GM18505 (cell line): ENCODE measurements around the gene S100G.

ENCODE experiments used
- ATAC-seq: cut with Tn5 transposase; IDR thresholded peaks from one replicate; pipeline ENCODE4 v1.9.1; 2021; ENCODE audit not compliant: unreplicated experiment
- POLR2A ChIP-seq: IDR thresholded peaks from 4 replicates; pipeline ENCODE4 v1.6.1; 2011; ENCODE audit warnings: borderline replicate concordance; ENCODE audit not compliant: insufficient read depth, insufficient read length; ENCODE audit errors: extremely low read depth

S100G gene

GRCh38 chrX:16661495-16661894 lies 11.5 kb downstream of the S100G start:
- TF ChIP-seq POLR2A: no peak
- no peak for ATAC-seq

DNA sequence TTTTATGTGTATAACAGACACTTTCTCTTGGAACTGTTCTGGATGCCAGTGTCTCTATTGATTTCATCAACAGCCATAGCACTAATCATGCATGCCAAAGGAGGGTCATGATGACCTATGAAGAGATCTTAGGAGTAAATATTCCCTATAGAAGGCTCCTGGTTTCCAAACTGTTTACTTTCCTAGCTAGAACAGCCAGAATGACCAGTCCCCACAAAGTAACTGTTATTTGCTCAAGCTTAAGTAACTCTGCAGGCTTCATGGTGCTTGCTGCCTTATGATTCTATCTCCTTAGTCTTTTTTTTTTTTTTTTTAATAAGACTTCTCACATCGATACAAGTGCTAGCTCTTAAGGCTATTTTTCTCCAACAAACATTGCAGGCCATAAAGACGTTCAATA lies 12.4 kb downstream of the S100G start:
- no peak for ATAC-seq

DNA sequence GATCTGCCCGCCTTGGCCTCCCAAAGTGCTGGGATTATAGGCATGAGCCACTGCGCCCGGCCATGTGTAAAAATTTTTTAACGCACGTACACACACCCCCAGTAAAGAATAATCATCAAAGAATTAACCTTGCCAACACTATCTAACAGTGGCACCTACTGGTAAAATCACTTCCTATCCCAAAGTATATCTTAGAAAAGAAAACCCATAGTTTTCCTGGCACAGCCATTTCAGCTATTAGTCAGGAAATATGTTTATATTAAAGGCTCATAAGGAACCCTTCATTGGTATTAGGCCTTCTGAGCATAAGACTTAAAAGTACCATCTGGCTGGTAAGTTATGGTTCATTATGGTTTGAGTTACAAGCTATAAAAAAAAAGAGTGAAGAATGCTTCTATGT lies 14.1 kb downstream of the S100G start:
- no peak for ATAC-seq
- TF ChIP-seq POLR2A: no peak

More for the DNA sequence above, 12.4 kb downstream of the S100G start:
- no peak for TF ChIP-seq POLR2A

GRCh38 chrX:16664626-16665025 lies 14.7 kb downstream of the S100G start:
- TF ChIP-seq POLR2A: no peak
- no peak for ATAC-seq

DNA sequence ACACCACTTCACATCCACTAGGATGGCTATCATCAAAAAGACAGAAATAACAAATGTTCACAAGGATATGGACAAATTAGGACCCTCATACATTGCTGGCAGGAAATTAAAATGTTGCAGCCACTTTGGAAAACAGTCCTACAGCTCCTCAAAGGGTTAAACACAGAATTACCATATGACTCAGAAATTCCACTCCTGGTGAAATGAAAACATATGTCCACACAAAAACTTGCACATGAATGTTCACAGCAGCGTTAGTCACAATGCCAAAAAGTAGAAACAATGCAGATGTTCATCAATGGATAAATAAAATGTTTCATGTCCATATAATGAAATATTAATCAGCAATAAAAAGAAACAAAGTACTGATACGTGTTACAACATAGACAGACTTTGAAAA lies 15.1 kb downstream of the S100G start:
- no peak for TF ChIP-seq POLR2A
- ATAC-seq: no peak

- TF ChIP-seq POLR2A: no peak
- no peak for ATAC-seq
Observed at GRCh38 chrX:16666541-16666940, 16.6 kb downstream of the S100G start.

DNA sequence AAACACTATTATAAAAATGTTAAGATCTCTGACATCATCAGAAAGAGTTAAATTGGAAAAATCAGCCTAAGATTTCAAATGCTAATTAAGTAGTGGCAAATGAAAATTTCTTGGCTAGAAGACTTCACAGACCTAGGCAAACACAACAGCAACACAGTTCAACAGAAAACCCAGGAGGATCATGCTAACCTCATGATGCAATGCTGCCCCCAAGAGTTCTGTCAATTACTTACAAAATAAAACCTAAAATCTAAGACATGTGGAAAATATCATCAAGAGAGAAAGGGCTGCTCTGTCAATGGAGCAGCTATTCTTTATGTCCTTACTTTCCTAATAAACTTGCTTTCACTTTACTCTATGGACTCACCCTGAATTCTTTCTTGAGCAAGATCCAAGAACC lies 21.0 kb downstream of the S100G start:
- no peak for ATAC-seq
- no peak for TF ChIP-seq POLR2A

GRCh38 chrX:16678689-16679088 lies 28.7 kb downstream of the S100G start:
- no peak for ATAC-seq
- TF ChIP-seq POLR2A: no peak

- no peak for ATAC-seq
- no peak for TF ChIP-seq POLR2A
Observed at GRCh38 chrX:16683007-16683664, 33.2 kb downstream of the S100G start.

GRCh38 chrX:16687514-16687913 lies 37.6 kb downstream of the S100G start:
- no peak for TF ChIP-seq POLR2A
- no peak for ATAC-seq

DNA sequence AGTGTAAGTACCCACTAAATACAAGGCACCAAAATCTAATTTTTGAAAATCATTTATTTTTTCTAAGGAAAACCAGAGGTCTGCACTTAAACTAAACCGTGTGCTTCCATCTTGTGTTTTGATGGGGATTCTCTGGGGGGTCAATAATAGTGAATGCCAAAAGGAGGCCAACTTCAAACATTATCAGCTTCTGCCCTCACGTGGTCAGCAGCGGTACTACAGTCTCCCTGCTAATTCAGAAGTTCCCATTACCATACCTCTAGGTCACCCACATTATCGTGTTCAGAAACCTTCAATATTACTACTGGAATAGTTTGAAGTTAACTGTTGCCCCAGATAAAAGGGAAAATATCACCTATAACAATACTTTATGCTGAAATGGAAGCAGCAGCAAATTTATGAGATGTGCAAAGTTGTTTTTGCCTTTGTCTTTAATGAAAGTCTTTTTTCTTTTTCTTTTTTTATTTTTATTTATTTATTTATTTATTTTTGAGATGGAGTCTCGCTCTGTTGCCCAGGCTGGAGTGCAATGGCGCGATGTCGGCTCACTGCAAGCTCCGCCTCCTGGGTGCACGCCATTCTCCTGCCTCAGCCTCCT lies 45.2 kb downstream of the S100G start:
- no peak for ATAC-seq
- no peak for TF ChIP-seq POLR2A

GRCh38 chrX:16696956-16697355 lies 47.0 kb downstream of the S100G start:
- ATAC-seq: no peak
- no peak for TF ChIP-seq POLR2A

DNA sequence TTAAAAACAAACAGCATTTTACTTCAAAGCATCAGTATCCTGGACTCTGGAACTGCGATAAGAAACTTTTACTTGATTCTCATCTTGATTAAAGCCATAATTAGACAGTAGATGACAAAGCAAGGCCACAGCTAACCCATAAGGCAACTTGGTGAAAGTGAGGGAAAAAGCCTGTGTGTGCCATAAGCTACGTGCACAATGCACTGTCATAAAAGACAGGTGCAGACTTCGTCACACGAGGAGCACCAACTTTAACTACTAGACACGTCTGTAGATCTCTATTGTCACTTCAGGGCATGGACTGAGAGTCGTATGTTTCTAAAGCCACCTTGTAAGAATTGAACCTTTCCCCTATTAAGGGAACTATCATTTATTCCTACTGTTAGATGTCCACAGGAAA lies 49.4 kb downstream of the S100G start:
- no peak for ATAC-seq
- TF ChIP-seq POLR2A: no peak

DNA sequence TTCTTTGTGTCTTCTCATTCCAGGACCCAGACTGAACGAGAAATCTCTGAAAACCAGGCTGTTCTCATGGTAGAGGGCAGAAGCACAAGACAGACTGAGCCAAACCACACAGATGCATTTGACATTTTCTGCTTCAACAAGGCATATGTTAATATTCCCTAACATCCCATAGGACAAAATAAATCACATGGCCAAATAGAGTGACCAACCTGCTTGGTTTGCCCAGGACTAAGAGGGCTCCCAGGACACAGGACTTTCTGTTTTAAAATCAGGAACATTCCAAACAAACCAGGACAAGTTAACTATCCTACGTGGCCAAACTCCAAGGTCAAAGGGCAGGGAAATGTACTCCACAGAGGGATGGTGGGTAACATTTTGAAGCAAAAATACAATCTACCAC lies 50.8 kb downstream of the S100G start:
- no peak for TF ChIP-seq POLR2A
- no peak for ATAC-seq
